AML-193 (cell line): ENCODE data around the gene TFDP1.
A peak's percentile ranks its signal among the peaks of the same experiment; 100 is the strongest.

Experiments
- DNase-seq, 2 experiments: peaks; one replicate each; lab custom pipeline; 2025; lab: John Stamatoyannopoulos, UW

Gene TFDP1

GRCh38 chr13:113598081-113598410 is 13.5 kb downstream of the TFDP1 start:
- DNase-seq = no peak

- no peak for DNase-seq
Measured at GRCh38 chr13:113598481-113598880, 13.9 kb downstream of the TFDP1 start.

- DNase-seq = no peak
Measured at GRCh38 chr13:113599391-113599790, 14.8 kb downstream of the TFDP1 start.

- DNase-seq = no peak
Measured at GRCh38 chr13:113601166-113602070, 16.9 kb downstream of the TFDP1 start.

- DNase-seq = no peak
Measured at GRCh38 chr13:113602291-113602988, 17.9 kb downstream of the TFDP1 start.

- DNase-seq = no peak
Measured at GRCh38 chr13:113603116-113603710, 18.7 kb downstream of the TFDP1 start.

- DNase-seq = no peak
Measured at GRCh38 chr13:113604186-113604585, 19.6 kb downstream of the TFDP1 start.

- no peak for DNase-seq
Measured at GRCh38 chr13:113605461-113605860, 20.9 kb downstream of the TFDP1 start.

- no peak for DNase-seq
Measured at GRCh38 chr13:113605866-113606438, 21.4 kb downstream of the TFDP1 start.

GRCh38 chr13:113607056-113607888 is 22.7 kb downstream of the TFDP1 start:
- no peak for DNase-seq

- DNase-seq = no peak
Measured at GRCh38 chr13:113607889-113608635, 23.5 kb downstream of the TFDP1 start.

- DNase-seq = no peak
Measured at GRCh38 chr13:113608967-113609533, 24.5 kb downstream of the TFDP1 start.

- DNase-seq = no peak
Measured at GRCh38 chr13:113609616-113610015, 25.1 kb downstream of the TFDP1 start.

GRCh38 chr13:113610266-113610665 is 25.7 kb downstream of the TFDP1 start:
- no peak for DNase-seq

GRCh38 chr13:113611996-113612395 is 27.4 kb downstream of the TFDP1 start:
- no peak for DNase-seq

GRCh38 chr13:113612607-113613006 is 28.1 kb downstream of the TFDP1 start:
- DNase-seq = no peak

- no peak for DNase-seq
Measured at GRCh38 chr13:113613789-113614379, 29.3 kb downstream of the TFDP1 start.

GRCh38 chr13:113616281-113616906 is 31.8 kb downstream of the TFDP1 start:
- DNase-seq = peak; percentile 95 to 96

GRCh38 chr13:113616991-113617749 is 32.6 kb downstream of the TFDP1 start:
- peak in 1 of 2 experiments; percentile 20 for DNase-seq
